Measurements from ENCODE around the gene CCDC183. TPM values are rescaled to one million over a fixed set of nuclear protein-coding genes. Genes with fewer than 3 reads are reported as not detected.

The CCDC183 gene
- total RNA-seq, 1 donor from 2014 or later: 9.0 TPM

- Mint-ChIP-seq H3K27me3 (peaks cover 8% of the 10 kb centered on the region), H3K36me3 (ENCODE audit: insufficient read depth) (peaks cover 5% of the 10 kb centered on the region), H3K4me3 (ENCODE audit: low read depth) (no peak overlapping the region), H3K27ac (no peak overlapping the region), H3K9me3 (ENCODE audit: low read depth) (no peaks in the 10 kb centered on the region), H3K4me1 (ENCODE audit: low read depth) (peaks cover 9% of the 10 kb centered on the region)
- no peak for DNase-seq (ENCODE audit: low spot score, unreplicated experiment)
- no peak for TF ChIP-seq CTCF (IDR thresholded peaks at IDR 0.05; ENCODE audit: unreplicated experiment)
Measured at GRCh38 chr9:136823136-136824046, 27.3 kb downstream of the CCDC183 start.

GRCh38 chr9:136824496-136825225 lies 28.5 kb downstream of the CCDC183 start:
- H3K27ac Mint-ChIP-seq: no peak overlapping the region
- no peak overlapping the region for H3K4me3 Mint-ChIP-seq (ENCODE audit: low read depth)
- no peak for DNase-seq (ENCODE audit: low spot score, unreplicated experiment)
- no peak for TF ChIP-seq CTCF (IDR thresholded peaks at IDR 0.05; ENCODE audit: unreplicated experiment)
- H3K27me3 Mint-ChIP-seq: peaks cover 8% of the 10 kb centered on the region
- H3K36me3 Mint-ChIP-seq (ENCODE audit: insufficient read depth): peaks cover 3% of the 10 kb centered on the region
- no peaks in the 10 kb centered on the region for H3K9me3 Mint-ChIP-seq (ENCODE audit: low read depth)
- peaks cover 6% of the 10 kb centered on the region for H3K4me1 Mint-ChIP-seq (ENCODE audit: low read depth)

GRCh38 chr9:136825295-136826187 lies 29.4 kb downstream of the CCDC183 start:
- H3K36me3 Mint-ChIP-seq (ENCODE audit: insufficient read depth): peaks cover 3% of the 10 kb centered on the region

GRCh38 chr9:136826188-136826541 lies 30.0 kb downstream of the CCDC183 start:
- Mint-ChIP-seq H3K9me3 (ENCODE audit: low read depth) (no peaks in the 10 kb centered on the region), H3K36me3 (ENCODE audit: insufficient read depth) (peaks cover 2% of the 10 kb centered on the region), H3K4me1 (ENCODE audit: low read depth) (peaks cover under 1% of the 10 kb centered on the region), H3K27ac (no peak overlapping the region), H3K27me3 (peaks cover under 1% of the 10 kb centered on the region), H3K4me3 (ENCODE audit: low read depth) (no peak overlapping the region)
- DNase-seq (ENCODE audit: low spot score, unreplicated experiment): no peak
- no peak for TF ChIP-seq CTCF (IDR thresholded peaks at IDR 0.05; ENCODE audit: unreplicated experiment)

More at GRCh38 chr9:136825295-136826187, 29.4 kb downstream of the CCDC183 start:
- H3K9me3 Mint-ChIP-seq (ENCODE audit: low read depth): no peaks in the 10 kb centered on the region
- no peak for TF ChIP-seq CTCF (IDR thresholded peaks at IDR 0.05; ENCODE audit: unreplicated experiment)
- peaks cover 6% of the 10 kb centered on the region for H3K27me3 Mint-ChIP-seq
- H3K4me1 Mint-ChIP-seq (ENCODE audit: low read depth): peaks cover 6% of the 10 kb centered on the region
- no peak overlapping the region for H3K27ac Mint-ChIP-seq
- no peak overlapping the region for H3K4me3 Mint-ChIP-seq (ENCODE audit: low read depth)
- DNase-seq (ENCODE audit: low spot score, unreplicated experiment): no peak

All from progenitor cell of endocrine pancreas (in vitro differentiated cells).